AML-193 (cell line): ENCODE results near the gene EEIG1.

Experiments
- DNase-seq, 2 experiments: peaks; one replicate each; lab custom pipeline; 2025; lab: John Stamatoyannopoulos, UW

Gene EEIG1

DNA sequence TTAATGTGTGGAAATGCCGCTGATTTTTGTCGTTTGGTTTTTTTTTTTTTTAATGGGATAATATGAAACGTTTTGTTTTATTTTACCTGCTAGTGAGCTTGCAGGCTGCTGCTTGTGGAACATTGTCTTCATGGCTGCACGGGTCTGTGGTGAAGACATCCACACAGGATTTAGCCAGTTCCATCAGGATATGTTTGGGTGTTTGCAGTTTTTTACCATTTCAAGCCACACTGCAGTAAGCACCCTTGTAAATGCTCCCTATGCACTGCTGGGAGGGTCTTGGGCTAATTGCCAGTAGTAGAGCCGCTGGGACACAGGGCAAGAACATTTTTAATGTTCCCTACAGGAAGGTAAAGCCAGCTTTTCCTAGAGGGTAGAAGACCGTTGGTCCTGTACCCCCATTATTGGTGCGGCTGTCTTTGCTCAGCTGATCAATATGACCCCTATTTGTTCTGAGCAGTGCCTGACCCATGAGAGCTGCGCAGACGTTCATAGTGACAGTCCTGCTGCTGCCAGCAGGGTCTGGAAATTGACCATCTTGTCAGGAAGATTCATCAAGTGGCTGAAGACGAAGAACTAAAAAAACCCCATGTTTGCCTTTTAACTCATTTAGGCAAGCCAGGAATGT, 20.5 kb upstream of the EEIG1 start:
- no peak for DNase-seq

- DNase-seq = no peak
Observed at GRCh38 chr9:127999461-127999860, 18.7 kb upstream of the EEIG1 start.

DNA sequence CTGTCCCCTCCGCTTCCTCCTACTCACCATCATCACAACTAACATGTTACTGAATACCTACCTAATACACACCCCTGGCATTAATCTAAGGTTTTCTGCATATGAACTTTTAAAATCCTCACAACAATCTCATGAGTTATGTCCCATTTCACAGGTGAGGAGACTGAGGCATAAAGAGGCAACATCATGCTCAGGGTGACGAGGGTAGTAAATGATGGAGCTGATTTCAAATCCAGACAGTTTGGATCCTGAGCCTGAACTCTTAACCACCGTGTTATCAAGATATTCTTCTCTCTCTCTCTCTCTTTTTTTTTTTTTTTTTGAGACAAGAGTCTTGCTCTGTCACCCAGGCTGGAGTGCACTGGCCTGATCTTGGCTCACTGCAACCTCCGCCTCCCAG, 12.9 kb upstream of the EEIG1 start:
- DNase-seq = no peak

DNA sequence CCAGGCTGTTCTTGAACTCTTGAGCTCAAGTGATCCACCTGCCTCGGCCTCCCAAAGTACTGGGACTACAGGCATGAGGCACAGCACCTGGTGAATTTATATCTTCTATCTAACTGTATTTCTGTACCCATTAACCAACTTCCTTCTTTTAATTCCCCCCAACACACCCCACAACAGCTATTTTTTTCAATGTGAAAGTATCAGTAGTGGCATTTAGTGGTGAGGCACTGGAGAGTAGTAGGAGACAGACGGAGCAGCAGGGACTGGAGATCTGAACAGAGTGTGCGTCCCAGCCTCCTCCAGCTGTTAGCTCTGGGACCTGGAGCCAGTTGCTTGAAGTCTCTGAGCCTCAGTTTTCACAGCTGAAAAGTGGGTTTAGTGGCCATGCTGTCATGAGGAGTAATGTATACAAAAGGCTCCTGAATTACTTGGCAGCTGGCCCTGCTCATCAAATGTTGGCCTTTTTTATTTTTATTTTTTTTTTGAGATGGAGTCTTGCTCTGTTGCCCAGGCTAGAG, 11.0 kb upstream of the EEIG1 start:
- no peak for DNase-seq

DNA sequence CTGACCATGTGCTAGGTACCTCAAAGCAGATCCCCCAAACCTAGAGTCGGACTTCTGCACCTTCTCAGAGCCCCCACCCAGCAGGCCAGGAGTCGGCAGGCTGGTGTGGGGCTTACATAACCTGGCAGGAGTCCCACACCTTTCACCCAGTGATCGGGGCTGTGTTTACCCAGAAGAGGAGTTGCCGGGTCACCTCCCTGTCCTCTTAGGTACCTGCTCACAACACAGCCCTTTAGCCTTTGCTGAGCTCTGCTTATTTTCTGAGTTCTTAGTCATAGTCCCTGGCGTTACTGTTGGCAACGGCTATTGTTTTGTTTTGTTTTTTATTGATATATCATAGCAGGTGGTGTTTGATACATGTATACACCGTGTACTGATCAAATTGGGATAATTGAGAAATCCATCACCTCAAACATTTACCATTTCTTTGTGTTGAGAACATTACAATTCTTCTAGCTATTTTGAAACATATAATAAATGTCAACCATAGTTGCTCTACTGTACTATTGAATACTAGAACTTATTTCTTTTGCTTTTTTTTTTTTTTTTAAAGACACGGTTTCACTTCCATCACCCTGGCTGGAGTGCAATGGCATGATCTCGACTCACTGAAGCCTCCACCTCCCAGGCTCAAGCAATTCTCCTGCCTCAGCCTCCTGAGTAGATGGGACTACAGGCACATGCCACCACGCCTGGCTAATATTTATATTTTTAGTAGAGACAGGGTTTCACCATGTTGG, 10.4 kb upstream of the EEIG1 start:
- no peak for DNase-seq

- DNase-seq = no peak
Observed at GRCh38 chr9:127990554-127990953, 9.8 kb upstream of the EEIG1 start.

DNA sequence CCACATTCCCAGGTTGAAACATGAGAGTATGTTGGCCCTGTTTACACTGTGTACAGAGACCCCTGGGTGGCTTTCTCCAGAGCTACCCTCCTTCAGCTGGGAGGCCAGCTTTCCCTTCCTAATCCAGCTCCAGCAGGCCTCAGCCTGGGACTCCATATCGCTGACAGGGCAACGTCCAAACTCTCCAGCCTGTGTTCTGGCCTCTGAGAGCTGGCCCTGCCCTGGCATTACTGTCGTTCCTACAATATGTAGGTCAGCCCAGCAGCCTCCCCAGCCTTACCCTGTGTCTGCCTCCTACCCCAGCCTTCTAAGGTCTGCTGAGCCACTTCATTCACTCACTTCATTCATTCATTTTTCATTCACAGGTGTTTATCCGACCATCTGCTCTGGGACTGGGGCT, 8.3 kb upstream of the EEIG1 start:
- no peak for DNase-seq

GRCh38 chr9:127987103-127987614, 6.4 kb upstream of the EEIG1 start:
- DNase-seq = no peak

GRCh38 chr9:127985011-127985410, 4.2 kb upstream of the EEIG1 start:
- no peak for DNase-seq

DNA sequence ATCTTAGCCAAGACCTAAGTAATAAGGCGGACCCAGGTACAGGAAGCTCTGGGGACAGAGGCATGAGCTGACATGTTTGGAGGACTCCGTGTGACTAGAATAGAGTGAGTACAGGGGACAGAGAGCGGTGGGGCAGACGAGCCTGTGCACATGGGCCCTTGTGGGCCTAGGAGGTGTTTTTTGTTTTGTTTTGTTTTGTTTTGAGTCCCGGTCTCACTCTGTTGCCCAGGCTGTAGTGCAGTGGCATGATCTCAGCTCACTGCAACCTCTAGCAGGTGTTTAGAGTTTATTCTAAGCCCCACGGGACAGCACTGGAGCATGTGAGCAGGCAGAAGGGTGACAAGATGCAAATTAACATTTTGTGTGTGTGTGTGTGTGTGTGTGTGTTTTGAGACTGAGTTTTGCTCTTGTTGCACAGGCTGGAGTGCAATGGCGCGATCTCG, 3.1 kb upstream of the EEIG1 start:
- no peak for DNase-seq

- DNase-seq = no peak
Observed at GRCh38 chr9:127982912-127983311, 2.1 kb upstream of the EEIG1 start.

DNA sequence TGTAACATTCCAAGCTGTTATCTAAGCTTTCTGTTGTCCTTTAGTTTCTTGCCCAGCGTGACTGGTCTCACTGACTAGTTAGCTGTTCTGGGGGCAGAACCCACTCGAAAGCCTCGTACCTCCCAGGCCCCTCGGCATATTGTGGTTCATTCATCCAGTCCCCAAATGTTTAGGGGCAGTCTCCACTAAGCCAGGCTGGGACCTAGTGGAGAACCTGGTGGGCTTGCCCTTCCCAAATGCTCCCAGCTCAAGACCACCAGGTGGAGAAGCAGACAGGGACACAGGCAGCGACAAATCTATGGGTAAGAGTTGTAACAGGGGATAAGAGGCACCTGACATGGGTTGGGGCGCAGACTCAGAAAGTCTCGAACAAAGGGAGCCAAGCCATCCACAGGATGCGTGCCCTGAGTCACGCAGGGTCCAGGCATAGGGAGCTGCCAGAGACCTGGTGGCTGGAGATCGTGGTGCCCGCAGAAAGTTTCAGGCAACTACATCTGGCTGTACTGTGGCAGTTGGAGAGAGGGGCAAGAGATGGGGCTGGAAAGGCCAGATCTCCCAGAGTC, 851 bp upstream of the EEIG1 start:
- DNase-seq = no peak

DNA sequence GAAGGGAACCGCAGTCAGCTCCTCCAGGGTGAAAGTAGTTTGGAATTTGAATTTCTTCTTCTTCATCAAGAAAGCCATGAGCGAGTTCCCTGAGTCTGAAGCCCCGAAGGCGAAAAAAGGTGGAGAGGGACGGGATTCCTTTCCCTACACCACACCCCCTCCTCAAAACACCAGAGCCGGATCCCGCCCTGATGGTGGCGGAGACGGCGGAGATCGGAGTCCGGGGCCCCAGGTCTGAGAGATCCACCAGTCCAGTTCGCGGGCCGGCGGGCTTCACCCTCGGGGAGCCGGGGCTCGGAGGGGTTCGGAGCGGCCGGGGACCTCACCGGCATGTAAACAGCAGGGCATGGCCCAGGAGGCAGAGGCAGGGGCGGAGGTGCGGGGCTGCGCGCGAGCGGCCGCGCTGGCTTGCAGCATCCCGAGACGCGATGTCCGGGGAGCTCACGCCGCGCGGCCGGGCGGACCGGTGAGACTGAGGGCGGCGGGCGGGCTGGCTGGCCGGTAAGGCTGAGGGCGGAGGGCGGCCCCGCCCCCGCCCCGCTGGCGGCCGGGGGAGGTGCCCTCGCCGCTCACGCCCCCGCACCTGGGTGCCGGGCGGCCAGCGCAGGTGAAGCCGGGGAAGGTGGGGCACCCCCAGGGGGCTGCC, 606 bp downstream of the EEIG1 start:
- DNase-seq = no peak

- DNase-seq = no peak
Observed at GRCh38 chr9:127979333-127980059, 1.3 kb downstream of the EEIG1 start.

DNA sequence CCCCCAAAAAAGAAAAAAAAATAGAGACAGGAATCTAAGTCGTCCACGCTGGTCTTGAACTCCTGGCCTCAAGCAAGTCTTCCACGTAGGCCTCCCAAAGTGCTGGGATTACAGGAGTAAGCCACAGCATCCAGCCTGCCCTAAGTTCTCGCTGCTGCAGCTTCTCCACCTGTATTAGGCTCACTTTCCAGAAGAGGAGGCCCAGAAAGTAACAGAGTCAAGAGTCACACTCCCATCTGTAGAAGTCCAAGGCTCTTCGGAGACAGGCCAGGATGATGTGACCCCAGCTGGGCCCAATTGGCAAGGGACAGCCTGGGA, 1.8 kb downstream of the EEIG1 start:
- DNase-seq = no peak

DNA sequence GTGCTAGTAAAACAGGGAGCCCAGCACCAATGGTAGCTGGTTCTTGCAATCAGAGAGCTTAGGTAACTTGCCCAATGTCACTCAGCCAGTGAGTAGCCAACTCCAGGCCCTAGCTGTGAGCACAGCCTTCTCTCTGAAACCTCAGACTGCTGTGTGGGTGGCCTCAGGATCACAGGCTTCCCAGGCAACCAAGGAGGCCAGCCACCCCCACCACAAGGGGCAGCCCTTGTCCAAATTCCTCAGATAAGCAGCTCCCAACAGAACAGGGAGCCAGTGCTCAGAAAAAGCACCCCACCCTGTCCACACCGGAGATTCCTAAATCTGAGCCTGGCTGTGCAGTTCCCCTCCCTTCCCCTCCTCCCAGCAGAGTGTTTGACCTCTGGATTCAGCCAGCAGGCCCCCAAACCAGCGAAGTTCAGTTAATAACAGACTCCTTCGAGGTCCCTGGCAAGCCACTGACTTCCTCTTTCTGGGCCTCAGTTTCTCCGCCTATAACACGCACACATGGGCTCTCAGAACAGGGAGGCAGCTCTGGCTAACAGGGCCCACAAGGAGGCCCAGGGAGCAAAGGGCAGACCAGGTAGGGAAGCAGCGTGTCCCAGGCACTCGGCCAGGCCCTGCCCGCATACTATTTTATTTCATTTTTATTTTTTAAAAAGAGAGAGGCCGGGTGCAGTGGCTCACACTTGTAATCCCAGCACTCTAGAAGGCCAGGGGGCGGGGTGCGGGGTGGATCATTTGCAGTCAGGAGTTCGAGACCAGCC, 2.7 kb downstream of the EEIG1 start:
- DNase-seq = no peak

DNA sequence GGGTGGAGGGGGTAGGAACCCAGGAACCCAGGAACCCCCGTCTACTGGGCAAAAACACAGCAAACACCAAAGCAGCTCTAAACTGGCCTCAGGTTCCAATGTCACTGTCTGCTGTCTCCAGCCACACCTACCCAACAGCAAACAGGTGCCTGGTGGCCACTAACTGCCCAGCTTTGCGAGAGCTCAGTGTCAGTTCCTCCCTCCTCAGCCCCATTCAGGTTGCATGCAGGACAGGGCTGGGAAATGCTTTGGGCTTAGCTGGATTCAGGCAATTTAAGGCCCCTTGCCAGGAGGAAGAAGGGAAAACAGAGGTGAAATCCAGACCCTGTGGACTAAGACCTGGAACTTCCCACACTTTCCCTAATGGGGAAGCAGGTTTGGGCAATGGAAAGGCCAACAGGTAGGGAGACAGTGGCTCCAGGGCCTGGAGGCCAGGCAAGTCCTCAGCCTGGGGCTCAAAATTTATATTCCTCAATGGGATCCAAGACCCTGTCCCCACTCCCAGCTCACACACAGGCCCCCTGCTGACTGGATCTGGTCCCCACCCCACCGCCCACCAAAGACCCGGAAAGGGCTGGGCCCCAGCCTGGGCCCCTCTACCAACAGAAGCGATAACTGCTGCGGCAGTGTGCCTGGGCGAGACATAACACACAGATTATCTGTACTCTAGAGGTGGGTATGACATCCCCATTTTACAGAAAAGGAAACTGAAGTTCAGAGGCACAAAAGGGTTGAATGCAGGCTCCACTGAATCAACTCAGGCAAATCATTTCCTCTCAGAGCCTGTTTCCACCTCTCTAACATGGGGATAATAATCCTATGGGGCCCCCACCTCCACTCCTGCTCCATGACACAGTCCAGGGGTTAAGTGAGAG, 3.5 kb downstream of the EEIG1 start:
- DNase-seq = no peak

DNA sequence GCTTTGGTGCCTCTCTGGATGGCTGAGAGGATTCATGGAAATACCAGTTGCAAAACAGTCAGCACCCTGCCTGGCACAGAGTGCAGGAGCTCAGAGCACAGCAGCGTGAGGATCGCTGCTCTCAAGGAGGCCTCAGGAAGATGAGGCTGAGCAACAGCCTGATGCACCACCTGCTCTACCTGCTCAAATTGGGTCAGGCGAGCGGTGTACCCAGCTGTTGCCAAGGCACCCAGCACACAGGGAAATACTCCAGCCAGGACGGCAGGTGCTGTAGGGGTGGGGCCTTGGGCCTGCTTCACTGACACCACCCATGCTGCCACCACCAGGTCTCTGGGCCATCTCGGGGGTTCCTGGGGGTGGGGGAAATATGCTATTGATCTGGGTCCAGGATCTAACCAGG, 4.3 kb downstream of the EEIG1 start:
- no peak for DNase-seq

DNA sequence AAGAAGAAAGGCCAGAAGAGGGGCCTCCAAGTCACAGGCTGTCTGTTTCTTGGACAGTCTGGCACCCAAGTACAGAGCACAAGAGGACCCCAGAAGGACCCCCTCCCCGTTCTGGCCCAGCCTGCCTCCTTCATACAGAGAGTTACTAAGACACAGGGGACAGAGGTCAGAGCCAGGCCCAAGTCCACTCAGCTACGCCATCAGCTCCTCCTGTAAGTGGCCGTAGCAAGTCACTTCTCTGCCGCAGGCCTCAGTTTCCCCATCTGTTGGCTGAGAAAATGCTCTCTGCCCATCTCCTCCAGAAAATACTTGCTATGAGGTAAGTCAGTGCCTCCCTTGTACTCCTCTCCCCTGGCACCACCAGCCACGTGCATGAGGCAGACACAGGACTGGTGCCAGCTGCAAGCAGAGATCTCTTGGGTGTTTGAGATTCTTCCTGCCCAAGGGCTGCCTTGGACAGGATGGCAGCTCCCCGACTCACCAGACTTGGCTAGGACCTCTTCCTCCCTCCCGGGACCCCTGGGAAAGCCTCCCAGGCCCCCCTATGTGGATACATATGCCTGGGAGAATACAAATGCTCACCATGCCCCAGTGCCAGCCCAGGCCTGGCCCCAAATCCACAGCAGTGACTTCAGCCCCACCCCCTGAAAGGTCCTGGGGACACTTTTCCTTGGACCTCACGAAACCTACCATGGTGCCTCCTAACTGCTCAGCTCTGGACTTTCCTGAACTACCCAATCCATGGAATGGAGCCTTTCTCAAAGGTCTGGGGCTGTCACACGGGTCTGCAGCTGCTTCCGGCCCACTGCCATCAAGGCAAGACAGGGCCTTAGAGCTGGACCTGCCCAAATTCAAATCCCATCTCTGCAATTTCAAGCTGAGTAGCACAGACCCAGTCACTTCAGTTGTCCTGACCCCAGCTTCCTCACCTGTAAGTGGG, 5.1 kb downstream of the EEIG1 start:
- no peak for DNase-seq
